Measurements from ENCODE around the gene CCL23. TPM values are rescaled to one million over a fixed set of nuclear protein-coding genes. Genes with fewer than 3 reads are reported as not detected.
"Not testable (repeated sequence)": the region's sequence is repeated elsewhere in the genome, so short reads cannot be mapped to it uniquely, and the experiment has no call there.

Gene CCL23
- total RNA-seq, 1 experiment from 2014 or later = not detected

DNA sequence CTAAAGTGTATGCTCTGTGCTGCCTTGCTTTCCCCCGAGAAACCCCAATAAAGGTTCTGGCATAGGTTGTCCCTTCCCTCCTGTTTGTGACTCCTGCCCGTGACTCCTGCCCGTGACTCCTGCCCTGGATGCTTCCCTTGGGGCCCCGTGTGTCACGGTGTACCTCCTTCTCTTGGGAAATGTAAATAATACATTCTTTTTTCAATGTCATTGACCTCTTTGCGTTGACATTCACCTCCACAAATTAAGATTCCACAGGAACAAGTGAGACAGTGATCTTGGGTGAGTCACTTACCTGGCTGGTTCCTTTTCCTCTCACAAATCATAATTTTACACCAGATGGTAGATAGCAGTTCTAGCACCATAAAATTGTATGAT lies 17.1 kb downstream of the CCL23 start:
- TF ChIP-seq CTCF (IDR thresholded peaks at IDR 0.05; ENCODE audit: insufficient read depth in 1 of 2, low read depth in 1 of 2, low read length in 1 of 2, severe bottlenecking in 1 of 2, unreplicated experiment in 1 of 2) = no peak
- Histone ChIP-seq H3K9me3 (no peaks in the 10 kb centered on the region), H3K4me1 (peaks cover 21% of the 10 kb centered on the region), H3K27me3 (replicated peaks; ENCODE audit: control insufficient read depth, insufficient read depth, low read length) (no peaks in the 10 kb centered on the region), H3K36me3 (ENCODE audit: control insufficient read depth, insufficient read depth, low read length) (no peaks in the 10 kb centered on the region), H3K4me3 (ENCODE audit: low read depth, low read length) (no peak overlapping the region)
- H3K4me1 Mint-ChIP-seq (ENCODE audit: low read depth, unreplicated experiment) = peaks cover 18% of the 10 kb centered on the region
- H3K4me3 Mint-ChIP-seq (ENCODE audit: unreplicated experiment) = peak overlapping the region; percentile 38
- peak overlapping the region; percentile 73 for H3K27ac Mint-ChIP-seq (ENCODE audit: unreplicated experiment)
- no peaks in the 10 kb centered on the region for H3K9me3 Mint-ChIP-seq (ENCODE audit: unreplicated experiment)
- ChIA-PET POLR2A (no interaction called here), CTCF (interaction anchor here (0.7 to 1.4 kb wide), 2 partner anchors 31 to 36 kb away, joined by 3 to 4 read pairs; no protein-coding TSS in a partner anchor)
- H3K27me3 Mint-ChIP-seq (ENCODE audit: insufficient read depth, unreplicated experiment) = no peaks in the 10 kb centered on the region
- peak in 1 of 2 experiments; percentile 29 for DNase-seq
- no peaks in the 10 kb centered on the region for H3K36me3 Mint-ChIP-seq (ENCODE audit: insufficient read depth, unreplicated experiment)
- no TSS peak for BruUV-seq (replicated peaks)
- intact Hi-C loops (cut with micrococcal nuclease; ENCODE audit: unreplicated experiment) = no loop called here

DNA sequence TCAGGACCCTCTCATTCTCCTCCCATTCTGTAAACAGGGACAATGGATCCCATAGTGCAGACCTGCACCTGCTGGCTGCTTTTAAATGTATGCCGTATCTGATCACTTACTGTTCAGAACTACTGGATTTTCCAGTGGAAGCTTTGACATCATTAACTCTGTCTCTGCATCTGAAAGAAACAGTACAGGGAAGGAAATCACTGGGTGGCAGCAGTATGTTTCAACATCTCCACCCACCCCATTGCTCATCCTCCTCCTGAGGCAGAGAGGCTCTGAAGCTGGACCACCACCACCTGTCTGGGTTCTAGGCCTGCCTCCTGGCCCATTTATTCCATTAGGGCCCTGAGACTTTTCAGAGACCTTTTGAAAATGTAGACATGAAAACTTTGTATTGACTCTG lies 19.0 kb downstream of the CCL23 start:
- Mint-ChIP-seq H3K4me1 (ENCODE audit: low read depth, unreplicated experiment) (peaks cover 18% of the 10 kb centered on the region), H3K27me3 (ENCODE audit: insufficient read depth, unreplicated experiment) (no peaks in the 10 kb centered on the region), H3K36me3 (ENCODE audit: insufficient read depth, unreplicated experiment) (no peaks in the 10 kb centered on the region), H3K9me3 (ENCODE audit: unreplicated experiment) (no peaks in the 10 kb centered on the region), H3K4me3 (ENCODE audit: unreplicated experiment) (no peak overlapping the region), H3K27ac (ENCODE audit: unreplicated experiment) (no peak overlapping the region)
- no peaks in the 10 kb centered on the region for H3K36me3 ChIP-seq (ENCODE audit: control insufficient read depth, insufficient read depth, low read length)
- no peak for TF ChIP-seq CTCF (IDR thresholded peaks at IDR 0.05; ENCODE audit: insufficient read depth in 1 of 2, low read depth in 1 of 2, low read length in 1 of 2, severe bottlenecking in 1 of 2, unreplicated experiment in 1 of 2)
- CTCF ChIA-PET = no interaction called here
- peaks cover 21% of the 10 kb centered on the region for H3K4me1 ChIP-seq
- intact Hi-C loops (cut with micrococcal nuclease; ENCODE audit: unreplicated experiment) = no loop called here
- DNase-seq = no peak
- H3K9me3 ChIP-seq = no peaks in the 10 kb centered on the region
- no peaks in the 10 kb centered on the region for H3K27me3 ChIP-seq (replicated peaks; ENCODE audit: control insufficient read depth, insufficient read depth, low read length)
- POLR2A ChIA-PET = no interaction called here
- no TSS peak for BruUV-seq (replicated peaks)
- H3K4me3 ChIP-seq (ENCODE audit: low read depth, low read length) = no peak overlapping the region

- Mint-ChIP-seq H3K4me1 (ENCODE audit: low read depth, unreplicated experiment) (peaks cover 18% of the 10 kb centered on the region), H3K9me3 (ENCODE audit: unreplicated experiment) (no peaks in the 10 kb centered on the region), H3K27ac (ENCODE audit: unreplicated experiment) (no peak overlapping the region), H3K4me3 (ENCODE audit: unreplicated experiment) (no peak overlapping the region), H3K36me3 (ENCODE audit: insufficient read depth, unreplicated experiment) (no peaks in the 10 kb centered on the region), H3K27me3 (ENCODE audit: insufficient read depth, unreplicated experiment) (no peaks in the 10 kb centered on the region)
- Histone ChIP-seq H3K4me1 (peaks cover 21% of the 10 kb centered on the region), H3K27me3 (replicated peaks; ENCODE audit: control insufficient read depth, insufficient read depth, low read length) (no peaks in the 10 kb centered on the region), H3K9me3 (no peaks in the 10 kb centered on the region), H3K4me3 (ENCODE audit: low read depth, low read length) (no peak overlapping the region), H3K36me3 (ENCODE audit: control insufficient read depth, insufficient read depth, low read length) (no peaks in the 10 kb centered on the region)
- TF ChIP-seq CTCF (IDR thresholded peaks at IDR 0.05; ENCODE audit: insufficient read depth in 1 of 2, low read depth in 1 of 2, low read length in 1 of 2, severe bottlenecking in 1 of 2, unreplicated experiment in 1 of 2) = no peak
- intact Hi-C loops (cut with micrococcal nuclease; ENCODE audit: unreplicated experiment) = no loop called here
- BruUV-seq (replicated peaks) = no TSS peak
- ChIA-PET CTCF (no interaction called here), POLR2A (no interaction called here)
- DNase-seq = no peak
These were observed 19.7 kb downstream of the CCL23 start for GRCh38 chr17:35998018-35998545.

DNA sequence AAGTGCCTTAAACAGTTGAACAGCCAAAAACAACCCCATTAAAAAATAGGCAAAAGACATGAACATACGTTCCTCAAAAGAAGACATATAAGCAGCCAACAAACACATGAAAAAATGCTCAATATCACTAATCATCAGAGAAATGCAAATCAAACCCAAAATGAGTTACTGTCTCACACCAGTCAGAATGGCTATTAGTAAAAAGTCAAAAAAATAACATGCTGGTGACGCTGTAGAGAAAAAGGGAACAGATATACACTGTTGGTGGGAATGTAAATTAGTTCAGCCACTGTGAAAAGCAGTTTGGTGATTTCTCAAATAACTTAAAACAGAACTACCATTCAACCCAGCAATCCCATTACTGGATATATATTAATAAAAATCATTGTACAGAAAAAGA lies 22.4 kb downstream of the CCL23 start:
- DNase-seq; H3K36me3 Mint-ChIP-seq (ENCODE audit: insufficient read depth, unreplicated experiment); H3K27me3 Mint-ChIP-seq (ENCODE audit: insufficient read depth, unreplicated experiment); H3K9me3 ChIP-seq; H3K4me1 ChIP-seq; intact Hi-C loops (cut with micrococcal nuclease; ENCODE audit: unreplicated experiment); POLR2A ChIA-PET; H3K27ac Mint-ChIP-seq (ENCODE audit: unreplicated experiment); BruUV-seq (replicated peaks); H3K4me1 Mint-ChIP-seq (ENCODE audit: low read depth, unreplicated experiment); CTCF ChIA-PET; H3K4me3 ChIP-seq (ENCODE audit: low read depth, low read length); H3K36me3 ChIP-seq (ENCODE audit: control insufficient read depth, insufficient read depth, low read length); H3K9me3 Mint-ChIP-seq (ENCODE audit: unreplicated experiment); H3K27me3 ChIP-seq (replicated peaks; ENCODE audit: control insufficient read depth, insufficient read depth, low read length); H3K4me3 Mint-ChIP-seq (ENCODE audit: unreplicated experiment): not testable (repeated sequence)
